IMR-90 (cell line): ENCODE measurements around the gene ADCY1. TPM values are rescaled to one million over a fixed set of nuclear protein-coding genes. Genes with fewer than 3 reads are reported as not detected.

ENCODE experiments used
- microRNA-seq, 2 experiments: library from miRNA; stranded (forward) in 1 of 2; unstranded in 1 of 2; fragments of 10-50 nt in 1 of 2; fragments of <30 nt in 1 of 2; gene quantifications in 1 of 2; microRNA quantifications in 1 of 2; one replicate each; pipeline versions ENCODE3 to v1.1.0; 2013 to 2020; ENCODE audit not compliant: insufficient read depth in 1 of 2, insufficient read length in 1 of 2, unreplicated experiment in 1 of 2
- polyA plus RNA-seq, 3 experiments: library from polyadenylated mRNA; depleted of rRNA; stranded (reverse); fragments of >200 nt; gene quantifications; 2 replicates each; pipeline ENCODE4 v1.2.3, GENCODE V29; 2012; ENCODE audit warnings: low replicate concordance in 1 of 3
- small RNA-seq, 5 experiments: library from RNA; depleted of rRNA; stranded (forward); fragments of <200 nt; gene quantifications; one replicate each; pipeline ENCODE3, GENCODE V24; 2012
- total RNA-seq: library from RNA; depleted of rRNA; stranded (reverse); fragments of >200 nt; gene quantifications from 2 replicates; pipeline ENCODE4 v1.2.3, GENCODE V29; 2012

The ADCY1 gene
- total and polyA plus RNA-seq, 2 of the 4 experiments (the other 2 are of a cell fraction) = 0.18 to 0.24 TPM

Small RNAs within 50 kb of the gene (microRNA-seq; reads per million reads assigned to microRNA genes)
- not detected for gene AC073325.2 (ENCODE audit: insufficient read depth, insufficient read length)

Small RNAs within 50 kb of the gene (small RNA-seq; reads per million reads assigned to genes)
- gene AC073325.2 = 0 reads per million in 5 experiments
